Measurements from ENCODE around the gene SELENOI. TPM values are rescaled to one million over a fixed set of nuclear protein-coding genes. Genes with fewer than 3 reads are reported as not detected.

Gene SELENOI
- total RNA-seq, 1 donor from 2014 or later, result 28.2 TPM

DNA sequence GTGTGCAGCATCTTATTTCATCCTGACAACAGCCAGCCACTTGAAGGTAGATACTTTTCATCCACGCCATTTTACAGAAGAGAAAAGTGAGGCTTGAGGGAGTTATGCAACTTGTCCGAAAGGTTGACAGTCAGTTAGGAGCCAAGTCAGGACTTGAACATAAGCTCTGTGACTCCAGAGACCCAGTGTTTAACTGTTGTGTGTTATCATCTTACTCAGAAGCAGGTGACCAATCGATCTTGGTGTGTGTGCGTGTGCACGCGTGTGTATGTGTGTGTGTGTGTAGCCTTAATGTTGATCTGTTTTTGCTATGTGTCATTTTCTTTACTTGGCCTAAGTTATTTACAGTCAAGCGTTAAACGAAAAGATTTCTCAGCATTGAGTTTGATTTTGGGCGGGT lies 77.8 kb downstream of the SELENOI start:
- H3K4me1 Mint-ChIP-seq (ENCODE audit: unreplicated experiment), result peaks cover 10% of the 10 kb centered on the region
- peaks cover 5% of the 10 kb centered on the region for H3K36me3 Mint-ChIP-seq (ENCODE audit: low read depth, unreplicated experiment)
- no peak overlapping the region for H3K27ac Mint-ChIP-seq (ENCODE audit: unreplicated experiment)
- H3K27me3 Mint-ChIP-seq (ENCODE audit: unreplicated experiment), result no peaks in the 10 kb centered on the region
- H3K9me3 Mint-ChIP-seq (ENCODE audit: unreplicated experiment), result no peaks in the 10 kb centered on the region
- no peak overlapping the region for H3K4me3 Mint-ChIP-seq (ENCODE audit: unreplicated experiment)
- TF ChIP-seq, protein P1, sequence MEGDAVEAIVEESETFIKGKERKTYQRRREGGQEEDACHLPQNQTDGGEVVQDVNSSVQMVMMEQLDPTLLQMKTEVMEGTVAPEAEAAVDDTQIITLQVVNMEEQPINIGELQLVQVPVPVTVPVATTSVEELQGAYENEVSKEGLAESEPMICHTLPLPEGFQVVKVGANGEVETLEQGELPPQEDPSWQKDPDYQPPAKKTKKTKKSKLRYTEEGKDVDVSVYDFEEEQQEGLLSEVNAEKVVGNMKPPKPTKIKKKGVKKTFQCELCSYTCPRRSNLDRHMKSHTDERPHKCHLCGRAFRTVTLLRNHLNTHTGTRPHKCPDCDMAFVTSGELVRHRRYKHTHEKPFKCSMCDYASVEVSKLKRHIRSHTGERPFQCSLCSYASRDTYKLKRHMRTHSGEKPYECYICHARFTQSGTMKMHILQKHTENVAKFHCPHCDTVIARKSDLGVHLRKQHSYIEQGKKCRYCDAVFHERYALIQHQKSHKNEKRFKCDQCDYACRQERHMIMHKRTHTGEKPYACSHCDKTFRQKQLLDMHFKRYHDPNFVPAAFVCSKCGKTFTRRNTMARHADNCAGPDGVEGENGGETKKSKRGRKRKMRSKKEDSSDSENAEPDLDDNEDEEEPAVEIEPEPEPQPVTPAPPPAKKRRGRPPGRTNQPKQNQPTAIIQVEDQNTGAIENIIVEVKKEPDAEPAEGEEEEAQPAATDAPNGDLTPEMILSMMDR (IDR thresholded peaks at IDR 0.05; ENCODE audit: unreplicated experiment), result no peak
- DNase-seq (ENCODE audit: low spot score), result no peak

DNA sequence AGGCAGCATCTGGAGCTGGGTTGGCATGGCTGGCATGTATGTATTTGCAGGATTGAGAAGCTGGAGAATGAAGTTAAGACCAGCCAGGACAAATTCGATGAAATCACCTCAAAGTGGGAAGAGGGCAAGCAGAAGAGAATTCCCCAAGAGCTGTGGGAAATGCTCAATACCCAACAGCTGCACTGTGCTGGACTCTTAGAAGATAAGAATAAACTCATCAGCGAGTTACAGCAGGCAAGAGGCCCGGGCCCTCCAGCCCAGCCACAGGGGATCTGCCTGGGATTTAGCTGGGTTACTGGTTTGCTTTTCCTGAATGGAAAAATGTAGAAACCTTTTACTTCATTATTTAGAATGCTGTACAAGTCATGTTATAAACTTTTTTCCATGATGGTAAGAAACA lies 78.3 kb downstream of the SELENOI start:
- H3K27ac Mint-ChIP-seq (ENCODE audit: unreplicated experiment), result no peak overlapping the region
- H3K27me3 Mint-ChIP-seq (ENCODE audit: unreplicated experiment), result no peaks in the 10 kb centered on the region
- H3K4me1 Mint-ChIP-seq (ENCODE audit: unreplicated experiment), result peaks cover 10% of the 10 kb centered on the region
- H3K9me3 Mint-ChIP-seq (ENCODE audit: unreplicated experiment), result no peaks in the 10 kb centered on the region
- peaks cover 5% of the 10 kb centered on the region for H3K36me3 Mint-ChIP-seq (ENCODE audit: low read depth, unreplicated experiment)
- no peak overlapping the region for H3K4me3 Mint-ChIP-seq (ENCODE audit: unreplicated experiment)
- TF ChIP-seq, protein P1 (IDR thresholded peaks at IDR 0.05; ENCODE audit: unreplicated experiment), result no peak
- DNase-seq (ENCODE audit: low spot score), result no peak

DNA sequence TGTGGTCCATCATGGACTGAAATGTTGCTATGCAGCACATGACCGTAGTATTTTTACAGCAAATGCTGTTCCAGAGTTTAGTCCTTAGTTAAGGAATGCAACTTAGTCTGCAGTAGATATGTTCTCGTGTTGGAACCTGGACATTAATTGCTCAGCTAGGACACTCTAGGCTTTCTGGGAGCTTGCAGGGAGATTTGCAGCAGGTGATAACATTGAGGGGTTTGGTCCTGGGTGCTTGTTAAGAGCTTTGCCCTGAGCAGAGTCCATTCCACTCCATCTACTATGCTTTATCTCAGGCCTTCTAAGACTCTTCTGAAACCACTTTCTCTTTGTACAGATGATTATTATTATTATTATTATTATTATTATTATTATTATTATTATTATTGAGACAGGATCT lies 82.9 kb downstream of the SELENOI start:
- peaks cover 5% of the 10 kb centered on the region for H3K27me3 Mint-ChIP-seq (ENCODE audit: unreplicated experiment)
- no peak overlapping the region for H3K4me3 Mint-ChIP-seq (ENCODE audit: unreplicated experiment)

DNA sequence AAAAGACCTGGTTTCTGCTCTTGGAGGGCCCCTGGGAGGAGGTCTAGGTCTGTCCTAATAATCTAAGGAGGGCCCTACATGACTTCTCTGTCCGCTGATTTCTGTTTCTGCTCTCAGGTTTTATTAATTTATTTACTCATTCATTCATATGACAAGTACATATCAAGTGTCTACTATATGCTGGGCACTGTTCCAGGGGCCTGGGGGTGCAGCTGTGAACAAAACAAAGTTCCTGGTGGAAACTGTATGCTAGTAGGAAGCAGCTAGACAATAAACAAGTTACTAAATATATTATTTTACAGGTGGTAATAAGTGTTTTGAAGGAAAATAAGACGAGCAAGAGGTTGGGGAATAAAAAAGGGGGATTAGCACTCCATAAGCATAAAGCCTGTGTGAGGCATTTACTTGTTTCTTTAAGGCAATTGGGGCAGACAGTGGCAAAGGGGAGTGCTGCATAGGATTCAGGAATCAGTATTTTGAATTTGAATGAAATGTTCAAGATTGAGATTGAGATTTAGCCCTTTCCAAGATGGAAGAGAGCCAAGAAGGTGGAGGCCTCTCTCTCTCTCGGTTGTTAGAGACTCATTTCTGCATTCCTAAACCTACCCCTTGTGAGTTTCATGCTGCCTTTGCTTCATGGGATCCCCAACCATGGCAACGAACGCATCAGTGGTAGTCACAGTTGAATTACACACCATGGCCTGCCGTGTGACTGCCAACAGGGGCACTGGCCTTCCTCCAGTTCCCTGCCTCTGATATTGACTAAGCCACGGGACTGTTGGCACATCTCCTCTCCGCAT lies 84.0 kb downstream of the SELENOI start:
- no peak for DNase-seq (ENCODE audit: low spot score)
- H3K4me1 Mint-ChIP-seq (ENCODE audit: unreplicated experiment), result no peaks in the 10 kb centered on the region

More for the DNA sequence above, 82.9 kb downstream of the SELENOI start:
- H3K4me1 Mint-ChIP-seq (ENCODE audit: unreplicated experiment), result peaks cover 3% of the 10 kb centered on the region
- no peak for DNase-seq (ENCODE audit: low spot score)
- TF ChIP-seq, protein P1 (IDR thresholded peaks at IDR 0.05; ENCODE audit: unreplicated experiment), result no peak
- H3K36me3 Mint-ChIP-seq (ENCODE audit: low read depth, unreplicated experiment), result no peaks in the 10 kb centered on the region
- H3K27ac Mint-ChIP-seq (ENCODE audit: unreplicated experiment), result no peak overlapping the region
- no peaks in the 10 kb centered on the region for H3K9me3 Mint-ChIP-seq (ENCODE audit: unreplicated experiment)

DNA sequence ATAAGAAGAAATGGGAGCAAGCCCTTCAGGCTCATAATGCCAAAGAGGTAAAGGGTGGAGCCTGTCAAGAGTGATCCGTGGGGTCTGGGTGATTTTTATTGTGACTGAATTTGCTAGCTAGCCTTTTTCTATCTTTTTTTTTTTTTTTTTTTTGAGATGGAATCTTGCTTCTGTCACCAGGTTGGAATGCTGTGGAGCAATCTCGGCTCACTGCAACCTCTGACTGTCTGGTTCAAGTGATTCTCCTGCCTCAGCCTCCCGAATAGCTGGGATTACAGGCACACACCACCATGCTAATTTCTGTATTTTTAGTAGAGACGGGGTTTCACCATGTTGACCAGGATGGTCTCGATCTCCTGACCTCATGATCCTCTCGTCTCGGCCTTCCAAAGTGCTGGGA lies 84.9 kb downstream of the SELENOI start:
- Mint-ChIP-seq H3K27ac (ENCODE audit: unreplicated experiment) (no peak overlapping the region), H3K4me3 (ENCODE audit: unreplicated experiment) (no peak overlapping the region), H3K4me1 (ENCODE audit: unreplicated experiment) (no peaks in the 10 kb centered on the region), H3K27me3 (ENCODE audit: unreplicated experiment) (peaks cover 5% of the 10 kb centered on the region), H3K36me3 (ENCODE audit: low read depth, unreplicated experiment) (no peaks in the 10 kb centered on the region), H3K9me3 (ENCODE audit: unreplicated experiment) (no peaks in the 10 kb centered on the region)
- TF ChIP-seq, protein P1 (IDR thresholded peaks at IDR 0.05; ENCODE audit: unreplicated experiment), result no peak
- no peak for DNase-seq (ENCODE audit: low spot score)

More for the DNA sequence above, 84.0 kb downstream of the SELENOI start:
- Mint-ChIP-seq H3K27ac (ENCODE audit: unreplicated experiment) (no peak overlapping the region), H3K36me3 (ENCODE audit: low read depth, unreplicated experiment) (no peaks in the 10 kb centered on the region), H3K4me3 (ENCODE audit: unreplicated experiment) (no peak overlapping the region), H3K9me3 (ENCODE audit: unreplicated experiment) (no peaks in the 10 kb centered on the region), H3K27me3 (ENCODE audit: unreplicated experiment) (peaks cover 5% of the 10 kb centered on the region)
- TF ChIP-seq, protein P1 (IDR thresholded peaks at IDR 0.05; ENCODE audit: unreplicated experiment), result no peak

Data from endothelial cell (in vitro differentiated cells).